Epithelial cell of esophagus (primary cell): ENCODE results near the gene CABLES1.

Experiments used
- DNase-seq: peaks from one replicate; pipeline ENCODE4 v3.0.0; 2010; ENCODE audit warnings: low read depth
- H3K4me3 ChIP-seq: 2 replicates; pipeline ENCODE4 v1.5.1; 2011; ENCODE audit warnings: mild to moderate bottlenecking, low read length, control low read depth
- CTCF ChIP-seq: IDR thresholded peaks from 2 replicates; pipeline ENCODE4 v1.5.1; 2011; ENCODE audit warnings: low read depth, mild to moderate bottlenecking, low read length, control low read depth, inconsistent platforms; ENCODE audit not compliant: insufficient read depth; ENCODE audit errors: missing control alignments

CABLES1 gene

GRCh38 chr18:23189768-23190661, 54.7 kb downstream of the CABLES1 start:
- DNase-seq, result no peak
- no peak for TF ChIP-seq CTCF
- no peak overlapping the region for H3K4me3 ChIP-seq

- no peak for TF ChIP-seq CTCF
- no peak overlapping the region for H3K4me3 ChIP-seq
- no peak for DNase-seq
Measured at GRCh38 chr18:23191232-23191631, 55.9 kb downstream of the CABLES1 start.

GRCh38 chr18:23193742-23194141, 58.5 kb downstream of the CABLES1 start:
- no peak for DNase-seq
- no peak overlapping the region for H3K4me3 ChIP-seq
- no peak for TF ChIP-seq CTCF

GRCh38 chr18:23194155-23194996, 59.1 kb downstream of the CABLES1 start:
- no peak overlapping the region for H3K4me3 ChIP-seq
- TF ChIP-seq CTCF, result no peak
- peak; percentile 30 for DNase-seq

GRCh38 chr18:23194997-23195957, 60.0 kb downstream of the CABLES1 start:
- TF ChIP-seq CTCF, result no peak
- DNase-seq, result no peak
- H3K4me3 ChIP-seq, result no peak overlapping the region
